ENCODE data around the gene IL17D. TPM values are rescaled to one million over a fixed set of nuclear protein-coding genes. Genes with fewer than 3 reads are reported as not detected.

IL17D gene
- total and polyA plus RNA-seq, 4 donors, result 0.65 to 1.5 (median 0.97) TPM

DNA sequence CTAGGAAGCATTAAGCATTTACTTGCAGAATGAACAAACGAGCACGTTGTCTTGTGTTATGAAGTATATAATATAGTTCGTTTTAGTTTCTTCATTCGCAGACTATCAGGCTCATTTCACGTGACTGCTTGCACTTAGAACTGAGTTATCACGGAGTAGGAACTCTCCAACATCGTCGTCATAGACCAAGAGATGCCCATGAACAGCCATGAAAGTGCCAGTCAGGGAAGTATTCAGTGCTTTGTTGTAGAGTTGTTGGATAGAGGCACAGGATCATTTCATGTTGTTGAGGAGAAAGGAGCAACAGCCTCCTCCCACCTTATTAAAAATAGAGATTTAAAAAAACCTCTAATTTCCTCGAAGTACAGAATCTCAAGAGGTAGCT, 977 bp upstream of the IL17D start:
- TF ChIP-seq, protein P1, sequence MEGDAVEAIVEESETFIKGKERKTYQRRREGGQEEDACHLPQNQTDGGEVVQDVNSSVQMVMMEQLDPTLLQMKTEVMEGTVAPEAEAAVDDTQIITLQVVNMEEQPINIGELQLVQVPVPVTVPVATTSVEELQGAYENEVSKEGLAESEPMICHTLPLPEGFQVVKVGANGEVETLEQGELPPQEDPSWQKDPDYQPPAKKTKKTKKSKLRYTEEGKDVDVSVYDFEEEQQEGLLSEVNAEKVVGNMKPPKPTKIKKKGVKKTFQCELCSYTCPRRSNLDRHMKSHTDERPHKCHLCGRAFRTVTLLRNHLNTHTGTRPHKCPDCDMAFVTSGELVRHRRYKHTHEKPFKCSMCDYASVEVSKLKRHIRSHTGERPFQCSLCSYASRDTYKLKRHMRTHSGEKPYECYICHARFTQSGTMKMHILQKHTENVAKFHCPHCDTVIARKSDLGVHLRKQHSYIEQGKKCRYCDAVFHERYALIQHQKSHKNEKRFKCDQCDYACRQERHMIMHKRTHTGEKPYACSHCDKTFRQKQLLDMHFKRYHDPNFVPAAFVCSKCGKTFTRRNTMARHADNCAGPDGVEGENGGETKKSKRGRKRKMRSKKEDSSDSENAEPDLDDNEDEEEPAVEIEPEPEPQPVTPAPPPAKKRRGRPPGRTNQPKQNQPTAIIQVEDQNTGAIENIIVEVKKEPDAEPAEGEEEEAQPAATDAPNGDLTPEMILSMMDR (IDR thresholded peaks at IDR 0.05; ENCODE audit: control extremely low read depth, extremely low read depth), result no peak
- no peak overlapping the region for H3K27ac ChIP-seq (ENCODE audit: low read depth in 1 of 2, low read length in 1 of 2)

DNA sequence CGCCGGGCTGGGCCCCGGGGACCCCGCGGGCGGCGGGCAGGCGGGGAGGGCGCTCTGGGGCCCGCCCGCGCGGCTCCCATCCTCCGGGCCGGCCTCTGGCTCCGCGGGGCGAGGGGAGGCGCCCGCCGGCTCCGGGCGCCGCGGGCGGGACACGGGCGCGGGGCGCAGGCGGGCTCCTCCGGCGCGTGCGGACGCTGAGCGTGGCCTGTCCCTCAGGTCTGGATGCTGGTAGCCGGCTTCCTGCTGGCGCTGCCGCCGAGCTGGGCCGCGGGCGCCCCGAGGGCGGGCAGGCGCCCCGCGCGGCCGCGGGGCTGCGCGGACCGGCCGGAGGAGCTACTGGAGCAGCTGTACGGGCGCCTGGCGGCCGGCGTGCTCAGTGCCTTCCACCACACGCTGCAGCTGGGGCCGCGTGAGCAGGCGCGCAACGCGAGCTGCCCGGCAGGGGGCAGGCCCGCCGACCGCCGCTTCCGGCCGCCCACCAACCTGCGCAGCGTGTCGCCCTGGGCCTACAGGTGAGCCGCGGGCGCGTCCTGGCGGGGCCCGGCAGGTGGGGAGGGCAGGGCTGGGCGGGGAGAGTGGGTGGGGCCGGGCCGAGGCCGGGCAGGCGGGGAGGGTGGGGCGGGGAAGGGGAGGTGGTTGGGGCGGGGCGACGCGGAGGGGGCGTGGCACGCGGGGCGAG, 420 bp downstream of the IL17D start:
- TF ChIP-seq, protein P1 (IDR thresholded peaks at IDR 0.05; ENCODE audit: control extremely low read depth, extremely low read depth), result peak; percentile 26
- ATAC-seq (ENCODE audit: insufficient read depth, low FRiP score) (peak; percentile 89), DNase-seq (peak; percentile 79 to 90 (median 90))
- no peaks in the 10 kb centered on the region for H3K36me3 ChIP-seq (ENCODE audit: control insufficient read depth in 4 of 4, insufficient read depth in 4 of 4, low read length in 4 of 4)
- H3K27ac ChIP-seq (ENCODE audit: low read depth in 1 of 2, low read length in 1 of 2), result no peak overlapping the region
- peaks cover 0 to 16% (median 0%) of the 10 kb centered on the region in 5 donors for H3K4me1 ChIP-seq (ENCODE audit: control insufficient read depth in 5 of 5, insufficient read depth in 5 of 5, low read length in 5 of 5)
- WGBS, 2 donors, result 1% methylated on average over 40 to 97 of the region's 98 CpGs
- peak overlapping the region; percentile 48 for H3K4me3 ChIP-seq
- H3K9me3 ChIP-seq (ENCODE audit: control insufficient read depth in 4 of 4, insufficient read depth in 3 of 4, low read length in 3 of 4), result peaks cover 0 to 1% (median 0%) of the 10 kb centered on the region in 4 donors
- no peaks in the 10 kb centered on the region for H3K27me3 ChIP-seq (ENCODE audit: control insufficient read depth in 3 of 3, insufficient read depth in 3 of 3, low read length in 2 of 3)
- H3K9ac ChIP-seq (ENCODE audit: insufficient read depth in 1 of 2, low read length in 2 of 2), result no peak overlapping the region

More for the DNA sequence above, 977 bp upstream of the IL17D start:
- 6 to 25% methylated on average over 9 of the region's 9 CpGs for WGBS, 2 donors
- peaks cover 0 to under 1% (median 0%) of the 10 kb centered on the region in 4 donors for H3K9me3 ChIP-seq (ENCODE audit: control insufficient read depth in 4 of 4, insufficient read depth in 3 of 4, low read length in 3 of 4)
- no peak overlapping the region for H3K4me3 ChIP-seq
- no peaks in the 10 kb centered on the region for H3K36me3 ChIP-seq (ENCODE audit: control insufficient read depth in 4 of 4, insufficient read depth in 4 of 4, low read length in 4 of 4)
- H3K4me1 ChIP-seq (ENCODE audit: control insufficient read depth in 5 of 5, insufficient read depth in 5 of 5, low read length in 5 of 5), result peaks cover 0 to 16% (median 0%) of the 10 kb centered on the region in 5 donors
- DNase-seq, result peak in 2 of 3 donors; percentile 56 to 62
- peak overlapping the region; percentile 55 to 62 for H3K9ac ChIP-seq (ENCODE audit: insufficient read depth in 1 of 2, low read length in 2 of 2)
- ATAC-seq (ENCODE audit: insufficient read depth, low FRiP score), result no peak
- no peaks in the 10 kb centered on the region for H3K27me3 ChIP-seq (ENCODE audit: control insufficient read depth in 3 of 3, insufficient read depth in 3 of 3, low read length in 2 of 3)

DNA sequence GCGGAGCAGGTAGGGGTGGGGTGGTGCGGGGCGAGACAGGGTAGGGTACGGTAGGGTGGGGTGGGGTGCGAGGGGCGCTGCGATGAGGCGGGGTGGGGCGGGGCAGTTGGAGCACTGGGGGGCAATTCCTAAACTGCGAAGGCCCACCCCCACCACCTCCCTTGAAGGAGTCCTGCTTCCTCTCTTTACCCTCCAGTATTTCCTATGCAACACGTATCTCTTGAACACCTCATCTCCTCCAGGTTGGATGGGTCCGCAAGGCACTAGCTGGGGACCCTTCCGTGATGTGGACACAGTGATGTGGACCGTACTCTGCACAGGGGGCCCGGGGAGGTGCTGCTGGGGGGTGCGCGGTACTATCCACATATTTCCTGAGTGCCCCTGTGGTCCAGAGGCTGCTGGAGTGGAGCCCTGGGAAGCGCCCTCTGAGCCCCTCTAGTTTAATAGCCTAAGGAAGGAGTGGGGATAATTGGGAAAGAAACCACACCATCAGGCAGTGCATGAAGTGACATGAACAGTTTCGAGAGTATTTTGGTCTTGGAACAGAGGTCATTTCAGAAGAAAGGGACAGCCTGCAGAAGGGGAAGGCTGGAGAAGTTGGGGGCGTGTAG, 1.1 kb downstream of the IL17D start:
- TF ChIP-seq, protein P1 (IDR thresholded peaks at IDR 0.05; ENCODE audit: control extremely low read depth, extremely low read depth), result no peak
- no peaks in the 10 kb centered on the region for H3K36me3 ChIP-seq (ENCODE audit: control insufficient read depth in 4 of 4, insufficient read depth in 4 of 4, low read length in 4 of 4)
- ATAC-seq (ENCODE audit: insufficient read depth, low FRiP score) (no peak), DNase-seq (peak in 1 of 3 donors; percentile 15)
- H3K4me3 ChIP-seq, result no peak overlapping the region
- peaks cover 0 to 16% (median 0%) of the 10 kb centered on the region in 5 donors for H3K4me1 ChIP-seq (ENCODE audit: control insufficient read depth in 5 of 5, insufficient read depth in 5 of 5, low read length in 5 of 5)
- peaks cover 0 to 1% (median 0%) of the 10 kb centered on the region in 4 donors for H3K9me3 ChIP-seq (ENCODE audit: control insufficient read depth in 4 of 4, insufficient read depth in 3 of 4, low read length in 3 of 4)
- no peaks in the 10 kb centered on the region for H3K27me3 ChIP-seq (ENCODE audit: control insufficient read depth in 3 of 3, insufficient read depth in 3 of 3, low read length in 2 of 3)
- 24 to 28% methylated on average over 17 to 20 of the region's 20 CpGs for WGBS, 2 donors
- H3K9ac ChIP-seq (ENCODE audit: insufficient read depth in 1 of 2, low read length in 2 of 2), result no peak overlapping the region
- H3K27ac ChIP-seq (ENCODE audit: low read depth in 1 of 2, low read length in 1 of 2), result no peak overlapping the region
